GM19463 (cell line): ENCODE measurements around the gene ST3GAL4.
A peak's percentile ranks its signal among the peaks of the same experiment; 100 is the strongest.
"Not testable (repeated sequence)": the region's sequence is repeated elsewhere in the genome, so short reads cannot be mapped to it uniquely, and the experiment has no call there.

Experiments
- ATAC-seq: cut with Tn5 transposase; IDR thresholded peaks from one replicate; pipeline ENCODE4 v1.9.1; 2021; ENCODE audit warnings: mild to moderate bottlenecking, moderate library complexity; ENCODE audit not compliant: unreplicated experiment

The ST3GAL4 gene

DNA sequence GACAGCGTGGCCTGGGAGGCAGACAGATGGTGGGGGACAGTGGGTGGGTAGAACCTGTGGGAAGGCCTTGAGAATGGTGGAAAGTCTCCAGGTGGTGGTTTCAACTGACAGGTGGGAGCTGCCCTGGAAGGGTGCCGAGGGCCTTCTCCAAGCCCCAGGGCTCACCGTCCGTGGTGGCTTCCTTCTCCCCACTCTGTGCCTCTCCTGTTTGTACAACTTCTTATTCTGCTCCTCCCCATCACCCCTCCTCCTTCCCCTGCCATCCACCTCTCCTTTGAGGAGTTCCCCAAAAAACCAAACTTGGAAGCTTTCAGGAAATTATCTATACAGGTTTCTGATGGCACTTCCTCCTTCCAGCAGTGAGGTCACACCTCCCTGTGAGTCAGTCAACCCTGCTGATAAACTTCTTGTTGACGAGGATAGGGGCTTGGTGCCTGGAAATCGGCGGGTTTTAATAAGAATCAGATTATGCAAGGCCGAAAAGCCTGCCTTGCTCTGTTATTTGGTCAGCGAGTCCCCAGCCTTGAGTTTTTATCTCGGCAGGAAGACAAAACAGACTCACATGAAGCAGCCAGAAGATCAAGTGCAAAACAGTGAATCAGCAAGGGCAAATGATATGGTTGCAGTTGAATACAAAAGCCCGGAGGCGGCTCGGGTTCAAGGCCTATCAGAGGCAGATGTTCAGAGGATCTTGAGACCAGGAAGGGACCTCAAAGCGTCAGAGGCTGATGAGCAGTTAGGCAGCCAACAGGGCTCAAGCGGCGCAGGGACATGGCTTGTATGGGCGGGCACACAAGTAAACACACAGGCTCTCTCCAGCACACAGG is 9.5 kb upstream of the ST3GAL4 start:
- no peak for ATAC-seq

DNA sequence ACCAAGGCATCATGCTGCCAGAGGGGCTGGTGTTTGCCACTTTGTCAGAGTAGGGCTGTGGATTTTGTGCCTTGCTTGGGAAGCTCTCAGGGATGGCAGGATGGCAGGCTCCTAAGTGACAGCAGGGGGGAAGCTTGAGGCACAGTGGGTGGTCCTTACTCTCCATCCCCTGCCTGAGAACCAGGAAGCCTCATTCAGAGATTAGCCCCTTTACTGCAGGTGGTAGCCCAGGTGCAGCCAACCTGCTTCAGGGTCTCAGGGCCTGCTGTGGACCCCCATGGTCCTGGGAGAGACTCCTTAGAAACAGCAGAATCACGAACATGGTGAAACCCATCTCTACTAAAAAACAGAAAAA is 8.9 kb upstream of the ST3GAL4 start:
- no peak for ATAC-seq

DNA sequence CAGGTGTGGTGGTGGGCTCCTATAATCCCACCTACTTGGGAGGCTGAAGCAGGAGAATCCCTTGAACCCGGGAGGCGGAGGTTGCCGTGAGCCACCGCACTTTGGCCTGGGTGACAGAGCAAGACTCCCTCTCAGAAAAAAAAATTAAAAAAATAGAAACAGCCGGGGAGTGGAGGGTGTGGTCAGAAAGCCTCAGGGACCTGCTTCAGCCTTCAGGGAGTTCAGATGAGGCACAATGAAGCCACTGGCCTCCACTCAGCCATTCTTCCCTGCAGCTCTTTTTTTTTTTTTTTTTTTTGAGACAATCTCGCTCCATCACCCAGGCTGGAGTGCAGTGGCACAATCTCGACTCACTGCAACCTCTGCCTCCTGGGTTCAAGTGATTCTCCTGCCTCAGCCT is 8.5 kb upstream of the ST3GAL4 start:
- ATAC-seq: not testable (repeated sequence)

DNA sequence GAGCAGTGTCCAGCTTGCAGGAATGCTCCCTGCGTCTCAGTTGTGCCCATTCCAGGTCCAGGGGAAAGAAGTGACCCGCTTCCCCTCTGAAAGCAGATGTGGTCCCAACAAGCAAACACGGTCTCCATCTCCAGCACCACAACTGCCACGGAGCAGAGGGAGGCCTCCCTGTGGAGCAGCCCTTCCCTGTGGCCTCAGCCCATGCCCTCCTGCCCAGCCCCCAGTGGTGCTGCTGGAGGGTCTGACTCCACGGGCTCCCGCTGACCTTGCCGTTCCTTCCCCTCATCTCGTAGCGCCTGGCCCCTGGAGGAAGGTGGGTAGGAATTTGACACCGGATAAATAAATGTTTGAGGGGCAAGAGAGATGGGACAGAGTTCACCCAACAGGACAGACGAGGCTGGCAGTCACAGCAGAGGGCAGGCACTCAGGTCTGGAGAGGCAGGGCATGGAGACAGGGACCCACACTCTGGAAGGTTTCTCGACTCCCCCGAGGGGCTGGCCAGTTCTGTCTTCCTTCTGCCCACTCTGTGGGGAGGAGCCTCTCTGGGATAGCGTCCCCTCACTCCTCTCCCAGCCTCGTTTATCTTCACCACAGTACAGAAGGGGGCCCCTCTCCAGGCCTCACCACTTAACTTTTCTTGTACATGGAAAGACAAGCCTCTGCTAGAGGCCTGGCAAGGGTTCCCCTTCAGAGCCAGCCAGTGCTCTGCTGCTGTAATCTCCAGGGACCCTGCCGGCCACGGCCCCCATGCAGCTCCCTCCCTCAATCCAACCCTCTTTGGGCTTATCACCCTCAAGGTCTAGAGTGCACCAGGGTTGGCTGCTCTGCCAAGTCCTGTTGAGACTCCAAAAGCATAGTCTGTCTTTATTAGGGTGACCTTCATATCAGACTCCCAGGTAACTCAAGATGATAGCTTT is 7.5 kb upstream of the ST3GAL4 start:
- ATAC-seq: no peak

DNA sequence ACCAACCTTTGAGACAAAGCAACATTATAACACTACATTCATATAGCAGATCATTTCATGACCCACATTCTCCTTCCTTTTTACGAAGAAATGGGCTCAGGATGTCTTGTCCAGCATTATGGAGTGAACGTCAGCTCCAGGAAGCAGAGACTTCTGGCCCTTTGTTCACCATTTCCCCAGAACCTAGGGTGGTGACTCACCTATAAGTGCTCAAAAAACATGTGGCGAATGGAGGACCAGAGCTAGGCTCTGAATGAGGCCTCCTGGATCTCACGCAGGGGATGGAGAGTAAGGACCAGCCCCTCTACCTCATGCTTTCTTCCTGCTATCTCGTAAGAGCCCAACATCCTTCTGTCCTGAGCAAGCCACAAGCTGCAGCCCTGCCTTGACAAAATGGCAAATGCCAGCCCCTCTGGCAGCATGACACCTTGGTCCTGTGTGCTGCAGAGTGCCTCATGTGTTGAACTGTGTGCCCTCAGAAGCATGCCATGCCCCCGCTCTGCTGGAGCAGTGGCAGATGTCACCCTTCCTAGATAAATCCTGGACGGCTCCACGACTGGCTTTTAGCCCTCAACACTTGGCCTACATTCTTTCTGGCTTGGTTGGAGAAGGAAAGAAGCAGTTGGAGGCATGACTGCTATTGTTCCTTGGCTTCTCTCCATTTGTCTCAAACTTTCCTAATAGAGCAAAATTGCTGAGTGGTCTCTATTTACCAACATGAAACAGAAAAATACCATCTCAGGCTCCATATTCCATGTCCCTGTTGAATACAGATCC is 6.5 kb upstream of the ST3GAL4 start:
- ATAC-seq: no peak

DNA sequence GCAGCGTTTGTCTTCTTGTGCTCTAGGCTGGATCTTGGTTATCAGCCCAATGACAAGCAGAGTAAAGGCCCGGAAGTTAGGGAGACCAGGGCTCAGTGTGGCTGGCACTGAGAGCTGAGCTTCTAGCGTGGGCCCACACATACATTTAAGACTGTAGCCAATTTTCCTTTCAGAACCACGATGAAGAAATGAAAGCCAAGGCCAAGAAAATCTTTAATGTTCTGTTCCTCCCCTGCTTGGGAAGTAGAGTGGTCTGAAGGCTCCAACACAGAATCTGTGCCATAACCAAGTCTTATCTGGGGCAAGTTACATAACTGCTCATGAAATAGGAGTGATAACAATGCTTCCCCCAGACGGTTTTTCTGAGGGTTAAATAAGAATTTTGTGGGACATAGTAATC is 4.7 kb upstream of the ST3GAL4 start:
- no peak for ATAC-seq

DNA sequence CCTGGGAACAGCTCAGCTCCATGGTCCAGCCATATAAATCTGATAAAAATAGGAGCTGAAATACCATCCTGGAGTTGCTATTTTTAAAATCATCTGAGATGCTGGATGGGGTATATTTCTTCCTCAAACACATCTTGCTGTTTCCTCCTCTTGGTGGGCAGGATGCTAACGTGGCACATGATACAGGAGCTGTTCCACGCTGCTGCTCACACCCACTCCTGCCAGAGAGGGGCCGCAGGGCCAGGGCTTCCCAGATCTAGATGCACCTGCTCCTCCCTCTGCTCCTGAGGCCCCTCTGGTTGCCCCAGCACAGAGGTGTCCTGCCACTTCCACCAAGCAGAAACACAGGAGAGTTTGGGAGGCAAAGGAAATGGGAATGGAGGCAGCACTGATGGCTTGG is 3.3 kb upstream of the ST3GAL4 start:
- ATAC-seq: no peak

DNA sequence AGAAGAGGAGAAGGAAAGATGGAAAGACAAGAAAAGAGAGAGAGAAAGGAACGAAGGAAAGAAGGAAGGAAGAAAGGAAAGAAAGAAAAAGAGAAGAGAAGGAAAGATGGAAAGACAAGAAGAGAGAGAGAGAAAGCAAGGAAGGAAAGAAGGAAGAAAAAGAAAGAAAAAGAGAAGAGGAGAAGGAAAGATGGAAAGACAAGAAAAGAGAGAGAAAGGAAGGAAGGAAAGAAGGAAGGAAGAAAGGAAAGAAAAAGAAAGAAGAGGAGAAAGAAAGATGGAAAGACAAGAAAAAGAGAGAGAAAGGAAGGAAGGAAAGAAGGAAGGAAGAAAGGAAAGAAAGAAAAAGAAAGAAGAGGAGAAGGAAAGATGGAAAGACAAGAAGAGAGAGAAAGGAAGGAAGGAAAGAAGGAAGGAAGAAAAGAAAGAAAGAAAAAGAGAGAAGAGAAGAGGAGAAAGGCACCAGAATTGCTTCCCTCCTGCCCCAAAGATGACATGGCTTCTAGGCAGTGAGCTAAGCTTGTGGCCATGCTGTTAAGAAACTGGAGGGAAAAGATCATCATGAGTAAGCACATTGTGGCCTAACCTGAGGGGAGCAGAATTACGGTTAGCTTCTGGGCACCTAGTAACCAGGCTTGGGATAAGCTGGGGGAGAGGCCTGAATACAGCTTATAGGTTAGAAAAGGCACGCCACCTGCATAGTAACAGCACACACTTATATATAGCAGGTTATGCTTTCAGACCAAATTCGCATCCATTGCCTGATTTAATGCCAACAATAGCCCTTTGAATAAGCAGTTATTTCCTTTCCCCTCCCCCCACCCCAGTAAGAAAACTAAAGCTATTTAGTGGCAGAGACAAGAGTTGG is 2.3 kb upstream of the ST3GAL4 start:
- no peak for ATAC-seq

DNA sequence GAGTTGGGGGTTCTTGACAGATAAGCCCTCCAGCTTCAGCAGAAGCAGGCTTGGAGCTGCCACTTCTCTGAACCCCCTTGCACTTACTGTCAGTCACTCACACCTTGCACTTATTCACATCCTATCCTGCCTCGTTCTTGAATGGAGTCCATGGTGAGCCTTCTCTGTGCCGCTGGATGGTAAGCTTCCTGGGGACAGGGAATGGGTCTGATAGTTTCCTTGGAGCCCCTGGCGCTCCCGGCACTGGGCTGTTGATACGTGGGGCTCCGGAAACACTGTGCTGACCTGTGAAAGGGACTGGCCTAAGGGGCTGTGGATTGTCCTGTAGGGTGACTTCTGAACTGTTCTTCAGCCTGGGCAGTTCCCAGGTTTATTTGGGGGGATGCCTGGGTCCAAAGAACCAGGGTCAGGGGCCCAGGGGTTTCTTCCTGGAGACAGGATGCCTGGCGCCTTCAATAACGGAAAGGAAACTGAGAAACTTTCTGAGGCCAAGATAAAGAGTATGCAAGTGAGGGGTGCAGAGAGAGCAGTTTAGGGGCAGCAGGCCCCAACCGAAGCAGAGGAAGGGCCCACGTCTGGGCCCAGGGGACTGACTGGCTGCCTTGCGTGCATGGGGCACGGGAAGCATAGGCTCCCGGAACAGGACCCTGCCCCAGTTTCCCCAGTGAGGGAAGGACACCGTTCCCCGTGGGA is 709 bp upstream of the ST3GAL4 start:
- peak; percentile 21 for ATAC-seq

DNA sequence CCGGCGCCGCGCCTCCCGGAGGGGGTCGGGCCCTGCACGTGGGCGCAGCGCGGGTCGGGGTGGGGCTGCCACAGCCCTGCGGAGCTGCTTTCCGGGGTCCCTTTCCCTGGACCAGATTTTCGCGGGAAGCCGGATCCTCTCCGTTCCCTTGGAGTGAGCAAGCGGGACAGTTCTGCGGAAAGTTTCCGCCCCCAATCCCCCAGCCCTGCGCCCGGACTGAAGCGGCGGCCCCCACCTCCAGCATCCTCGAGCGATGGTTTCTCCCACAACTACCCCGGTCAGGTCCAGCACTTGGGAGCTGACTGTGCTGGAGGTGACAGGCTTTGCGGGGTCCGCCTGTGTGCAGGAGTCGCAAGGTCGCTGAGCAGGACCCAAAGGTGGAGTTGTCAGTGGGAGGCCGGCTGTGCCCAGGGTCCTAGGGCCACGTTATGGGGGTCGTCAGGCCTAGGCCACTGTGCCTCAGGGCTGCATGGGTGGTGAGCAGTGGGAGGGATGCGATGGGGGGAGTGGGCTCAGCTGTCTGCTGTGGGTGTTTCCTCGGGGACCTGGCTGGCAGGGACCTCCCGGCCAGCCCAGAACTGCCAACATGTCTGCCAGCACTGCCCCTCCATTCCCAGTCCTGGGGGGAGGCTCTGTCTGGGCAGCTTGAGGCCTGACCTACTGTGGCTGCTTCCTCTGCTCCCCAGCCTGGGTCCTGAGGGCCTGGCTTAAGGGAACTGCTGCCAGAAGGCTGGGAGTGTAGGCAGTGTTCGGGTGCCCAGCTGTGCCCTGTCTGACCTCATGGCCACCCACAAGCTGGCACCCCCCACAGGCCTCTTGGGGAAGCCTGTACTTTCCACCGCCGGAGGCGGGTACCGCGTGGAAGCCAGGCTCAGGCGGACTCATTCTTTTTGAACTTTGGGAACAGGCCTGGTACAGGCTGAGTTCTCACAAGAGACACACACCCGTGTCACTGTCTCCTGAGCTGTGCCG is 726 bp downstream of the ST3GAL4 start:
- peak; percentile 14 for ATAC-seq

DNA sequence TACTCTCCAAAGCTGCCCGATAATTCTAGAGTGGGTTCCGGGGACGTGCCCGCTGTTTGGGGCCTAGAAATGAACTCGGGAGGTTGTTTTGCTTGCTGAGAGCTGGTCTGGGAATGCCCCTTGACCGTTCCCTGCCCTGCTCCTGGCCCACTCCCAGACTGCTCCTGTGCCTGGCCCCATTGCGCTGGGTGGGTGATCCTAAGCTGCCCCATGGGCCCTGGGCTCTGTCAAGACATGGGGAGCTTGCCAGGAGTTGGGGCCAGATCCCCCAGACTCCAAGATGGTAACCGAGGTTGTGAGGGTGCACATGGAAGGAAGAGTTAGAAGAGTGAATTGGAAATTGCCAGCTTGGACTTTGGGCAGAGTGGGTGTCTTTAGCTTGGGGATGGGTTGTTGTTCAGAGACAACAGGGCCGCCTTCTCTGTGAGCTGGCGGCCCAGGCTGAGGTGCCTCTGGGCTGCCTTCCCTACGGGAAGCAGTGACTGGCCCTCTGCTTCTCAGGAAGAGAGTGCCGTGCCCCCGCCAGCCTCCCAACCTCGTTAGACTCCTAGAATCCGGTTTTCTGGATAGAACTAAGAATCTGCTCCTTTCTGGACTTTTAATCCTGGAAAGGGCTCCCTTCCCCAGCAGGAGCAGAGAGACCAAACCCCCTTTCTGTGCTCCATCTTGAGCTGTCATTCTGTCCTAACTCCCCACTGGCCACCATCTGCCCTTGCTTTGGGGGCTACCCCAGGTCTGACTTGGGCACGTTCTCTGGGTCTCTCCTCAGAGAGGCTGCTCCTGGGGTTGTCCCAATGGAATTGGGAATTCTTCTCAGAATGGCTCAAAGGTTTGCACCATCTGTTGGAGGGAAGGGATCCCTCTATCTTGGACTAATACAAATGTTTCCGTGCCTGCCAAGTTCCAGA is 1.8 kb downstream of the ST3GAL4 start:
- ATAC-seq: no peak

DNA sequence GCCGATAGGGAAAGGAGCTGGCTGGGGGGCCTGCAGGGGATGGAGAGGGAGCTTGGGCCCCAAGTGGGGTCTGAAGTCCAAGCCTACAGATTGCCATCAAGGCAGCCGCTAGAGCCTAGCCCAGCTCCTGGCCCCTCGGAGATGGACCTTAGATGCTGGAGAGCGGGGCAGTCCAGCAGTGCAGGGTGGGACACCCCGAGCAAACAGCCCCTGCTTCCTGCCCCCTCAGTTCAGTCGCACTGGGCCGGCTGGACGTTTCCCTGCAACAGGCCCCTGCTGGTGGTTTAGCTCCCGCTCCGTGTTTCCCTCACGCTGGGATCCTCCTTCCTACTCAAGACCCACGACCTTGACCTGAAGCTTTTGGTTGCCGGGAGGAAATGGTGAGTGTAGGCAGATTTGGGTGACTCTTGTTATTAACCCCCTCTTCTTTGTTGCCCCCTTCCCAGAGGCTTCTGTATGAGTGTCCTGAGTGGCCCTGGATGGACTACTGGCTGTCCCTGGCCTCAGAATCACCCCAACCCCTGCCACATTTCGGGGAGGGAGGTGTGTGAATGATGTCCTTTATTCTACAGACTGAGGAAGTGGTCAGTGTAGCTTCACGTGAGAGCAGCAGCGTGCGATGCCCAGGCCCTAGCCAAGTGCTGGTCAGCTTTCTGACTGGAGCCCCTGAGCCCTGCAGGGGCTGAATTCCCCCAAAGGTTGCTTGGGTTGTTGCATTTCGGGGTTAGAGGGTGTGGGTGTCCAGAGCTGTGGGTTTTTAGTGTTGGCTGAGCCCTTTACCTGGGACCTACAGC is 2.7 kb downstream of the ST3GAL4 start:
- ATAC-seq: no peak

DNA sequence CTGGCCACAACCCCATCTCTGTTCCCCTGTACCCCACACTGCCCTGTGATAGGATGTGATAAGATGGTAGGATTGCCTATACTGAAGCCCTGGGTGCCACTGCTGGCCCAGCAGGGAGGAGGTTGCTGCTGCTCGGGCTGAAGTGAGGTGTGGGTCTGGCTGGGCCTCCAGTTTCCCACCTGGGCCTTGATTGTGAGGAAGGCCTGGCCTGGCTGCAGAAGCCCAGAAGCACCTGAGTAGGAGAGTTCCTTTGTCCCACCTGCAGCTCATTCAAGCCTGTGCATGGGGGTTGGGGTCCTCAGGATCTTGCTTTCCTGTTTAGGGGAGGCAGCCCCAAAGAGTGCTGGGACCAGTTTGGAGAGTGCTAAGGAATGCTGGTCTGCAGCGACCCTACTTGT is 3.3 kb downstream of the ST3GAL4 start:
- no peak for ATAC-seq

DNA sequence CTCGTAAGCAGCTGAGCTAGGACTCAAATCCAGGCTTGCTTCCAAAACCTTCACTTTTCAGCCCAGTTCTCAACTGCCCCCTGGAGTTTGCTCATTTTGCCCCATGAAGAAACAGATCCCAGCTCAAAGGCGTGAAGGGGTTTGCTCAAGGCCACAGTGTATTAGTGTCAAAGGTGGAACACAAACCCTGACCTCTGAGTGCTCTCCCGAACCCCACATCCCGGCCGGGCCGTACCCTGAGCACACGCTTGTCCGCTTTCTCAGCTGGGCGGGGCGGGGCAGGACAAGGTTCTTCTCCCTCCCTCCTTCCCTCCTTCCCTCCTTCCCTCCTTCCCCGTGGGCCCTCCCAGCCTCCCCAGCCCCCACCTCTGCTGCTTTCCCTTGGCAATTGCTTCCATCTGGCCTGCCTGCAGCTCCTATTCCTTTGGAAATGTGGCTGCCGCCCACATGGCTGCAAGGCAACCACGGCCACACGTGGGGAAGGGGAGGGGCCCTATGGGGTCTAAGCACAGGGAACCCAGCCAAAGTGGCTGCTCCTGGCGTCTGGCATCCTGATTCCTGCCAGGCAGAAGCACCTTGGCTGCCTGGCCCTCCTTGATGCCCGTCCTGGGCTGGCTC is 4.1 kb downstream of the ST3GAL4 start:
- no peak for ATAC-seq

DNA sequence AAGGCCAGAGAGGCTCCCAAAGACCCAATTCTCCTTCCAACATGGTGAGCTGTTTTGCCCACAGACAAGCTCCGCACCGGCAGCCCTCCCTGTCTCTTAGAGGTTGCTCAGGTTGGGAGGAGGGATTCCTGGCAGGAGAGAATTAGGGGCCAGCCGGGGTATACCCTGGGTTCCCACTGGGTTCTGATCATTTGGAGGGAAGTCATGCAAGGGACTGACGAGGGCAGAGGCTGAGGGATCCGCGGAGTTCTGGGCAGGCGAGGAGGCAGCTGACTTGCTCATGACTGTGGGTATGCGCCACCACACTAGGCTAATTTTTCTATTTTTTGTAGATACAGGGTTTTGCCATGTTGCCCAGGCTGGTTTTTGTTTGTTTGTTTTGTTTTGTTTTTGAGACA is 4.6 kb downstream of the ST3GAL4 start:
- ATAC-seq: no peak

DNA sequence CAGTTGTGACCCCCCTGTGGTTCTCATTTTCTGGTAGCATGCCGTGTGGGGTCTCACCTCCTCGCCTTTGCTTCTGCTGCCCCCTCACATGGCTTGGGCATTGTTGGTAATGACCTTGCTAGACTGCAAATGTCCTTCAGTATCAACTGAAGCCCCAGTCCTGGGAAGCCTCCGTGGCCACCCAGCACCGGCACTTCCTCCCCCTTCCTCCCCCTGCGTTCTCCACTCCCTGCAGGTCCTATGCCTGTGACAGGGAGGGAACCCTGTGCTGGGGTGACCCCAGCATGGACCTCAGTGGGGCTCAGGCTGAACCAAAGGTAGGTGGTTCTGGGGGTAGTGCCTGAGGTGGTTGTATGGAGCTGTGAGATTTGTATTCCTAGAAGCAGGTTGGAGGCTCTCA is 5.9 kb downstream of the ST3GAL4 start:
- ATAC-seq: no peak
